Right atrium auricular region (tissue), 2 donors: ENCODE data around the gene ZDHHC4. TPM values are rescaled to one million over a fixed set of nuclear protein-coding genes. Genes with fewer than 3 reads are reported as not detected.

Source experiments
- DNase-seq: peaks from one replicate; pipeline ENCODE4 v3.0.0-alpha.2; 2019; ENCODE audit warnings: low spot score
- H3K27ac ChIP-seq, 2 donors: fragments of 200-600 bp; sonication (generic); 1 replicate in 1 of 2; 2 replicates in 1 of 2; pipeline ENCODE4 v1.5.1; 2016 to 2019
- H3K27me3 ChIP-seq, 2 donors: fragments of 200-600 bp; sonication (generic); one replicate each; pipeline versions ENCODE4 v1.5.1 to v1.6.0; 2017 to 2019
- H3K36me3 ChIP-seq: fragments of 200-600 bp; sonication (generic); one replicate; pipeline ENCODE4 v1.5.1; 2016
- H3K4me1 ChIP-seq, 2 donors: fragments of 200-600 bp; sonication (generic); one replicate each; pipeline versions ENCODE4 v1.5.1 to v1.6.0; 2017 to 2019
- H3K4me3 ChIP-seq, 2 donors: fragments of 200-600 bp; sonication (generic); 1 replicate in 1 of 2; 2 replicates in 1 of 2; pipeline ENCODE4 v1.5.1; 2017 to 2019; ENCODE audit warnings: mild to moderate bottlenecking in 1 of 2, moderate library complexity in 1 of 2
- H3K9me3 ChIP-seq, 2 donors: fragments of 200-600 bp; sonication (generic); one replicate each; pipeline ENCODE4 v1.5.1; 2019
- CTCF ChIP-seq, 2 donors: fragments of 200-600 bp; sonication (generic); IDR thresholded peaks; one replicate each; pipeline ENCODE4 v1.5.1; 2019; ENCODE audit warnings: antibody characterized with exemption in 2 of 2
- total RNA-seq, 2 donors: library from RNA; depleted of rRNA; stranded (reverse); fragments of >200 nt; gene quantifications; one replicate each; pipeline ENCODE4 v1.1.0, GENCODE V29; 2016

The ZDHHC4 gene
- total RNA-seq, 2 donors from 2014 or later = 37.5 to 48.4 TPM

GRCh38 chr7:6621195-6622133 lies 44.2 kb downstream of the ZDHHC4 start:
- H3K27me3 ChIP-seq = no peaks in the 10 kb centered on the region
- no peak overlapping the region for H3K27ac ChIP-seq
- no peak for DNase-seq
- H3K36me3 ChIP-seq = peaks cover 11% of the 10 kb centered on the region
- peaks cover 0 to 3% of the 10 kb centered on the region in 2 donors for H3K4me1 ChIP-seq
- no peak overlapping the region for H3K4me3 ChIP-seq
- no peaks in the 10 kb centered on the region for H3K9me3 ChIP-seq
- TF ChIP-seq CTCF (IDR thresholded peaks at IDR 0.05) = no peak

GRCh38 chr7:6622134-6622710 lies 45.0 kb downstream of the ZDHHC4 start:
- Histone ChIP-seq H3K4me3 (no peak overlapping the region), H3K27ac (no peak overlapping the region), H3K36me3 (peaks cover 11% of the 10 kb centered on the region), H3K9me3 (no peaks in the 10 kb centered on the region), H3K4me1 (no peaks in the 10 kb centered on the region), H3K27me3 (no peaks in the 10 kb centered on the region)
- DNase-seq = no peak
- TF ChIP-seq CTCF (IDR thresholded peaks at IDR 0.05) = no peak

- Histone ChIP-seq H3K9me3 (no peaks in the 10 kb centered on the region), H3K27me3 (no peaks in the 10 kb centered on the region), H3K4me3 (no peak overlapping the region), H3K27ac (no peak overlapping the region), H3K36me3 (peaks cover 11% of the 10 kb centered on the region), H3K4me1 (no peaks in the 10 kb centered on the region)
- DNase-seq = no peak
- no peak for TF ChIP-seq CTCF (IDR thresholded peaks at IDR 0.05)
These were observed 46.5 kb downstream of the ZDHHC4 start for GRCh38 chr7:6623589-6624245.

GRCh38 chr7:6624246-6624611 lies 47.0 kb downstream of the ZDHHC4 start:
- H3K36me3 ChIP-seq = peaks cover 11% of the 10 kb centered on the region
- no peak overlapping the region for H3K4me3 ChIP-seq
- DNase-seq = no peak
- H3K27me3 ChIP-seq = no peaks in the 10 kb centered on the region
- no peak for TF ChIP-seq CTCF (IDR thresholded peaks at IDR 0.05)
- H3K4me1 ChIP-seq = no peaks in the 10 kb centered on the region
- H3K27ac ChIP-seq = no peak overlapping the region
- no peaks in the 10 kb centered on the region for H3K9me3 ChIP-seq

GRCh38 chr7:6628045-6628444 lies 50.8 kb downstream of the ZDHHC4 start:
- Histone ChIP-seq H3K4me1 (no peaks in the 10 kb centered on the region), H3K9me3 (no peaks in the 10 kb centered on the region), H3K36me3 (peaks cover 2% of the 10 kb centered on the region), H3K27me3 (no peaks in the 10 kb centered on the region), H3K27ac (no peak overlapping the region), H3K4me3 (no peak overlapping the region)
- DNase-seq = no peak
- no peak for TF ChIP-seq CTCF (IDR thresholded peaks at IDR 0.05)
